HG03196 (cell line): ENCODE results near the gene GTF3A.

ENCODE experiments used
- ATAC-seq: cut with Tn5 transposase; IDR thresholded peaks from one replicate; pipeline ENCODE4 v1.9.1; 2021; ENCODE audit not compliant: unreplicated experiment

The GTF3A gene

DNA sequence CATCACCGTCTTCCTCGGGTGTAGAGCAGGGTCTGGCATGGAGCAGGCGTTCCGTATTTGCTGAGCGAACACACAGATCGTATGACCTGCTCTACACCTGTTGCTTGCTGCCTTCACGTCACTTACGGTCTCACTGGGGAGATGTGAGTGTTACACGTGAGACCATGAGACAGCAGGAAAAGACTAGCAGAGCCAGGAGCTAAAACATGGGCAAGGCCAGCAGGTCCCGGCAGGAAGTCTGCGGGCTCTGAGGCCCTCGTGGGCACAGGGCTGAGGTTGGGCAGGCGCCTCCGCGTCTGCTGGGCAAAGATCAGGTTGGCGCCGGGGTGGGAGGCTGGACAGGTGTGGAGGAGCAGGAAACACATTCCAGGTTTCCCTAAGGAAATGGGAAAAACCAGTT, 19.7 kb upstream of the GTF3A start:
- no peak for ATAC-seq

DNA sequence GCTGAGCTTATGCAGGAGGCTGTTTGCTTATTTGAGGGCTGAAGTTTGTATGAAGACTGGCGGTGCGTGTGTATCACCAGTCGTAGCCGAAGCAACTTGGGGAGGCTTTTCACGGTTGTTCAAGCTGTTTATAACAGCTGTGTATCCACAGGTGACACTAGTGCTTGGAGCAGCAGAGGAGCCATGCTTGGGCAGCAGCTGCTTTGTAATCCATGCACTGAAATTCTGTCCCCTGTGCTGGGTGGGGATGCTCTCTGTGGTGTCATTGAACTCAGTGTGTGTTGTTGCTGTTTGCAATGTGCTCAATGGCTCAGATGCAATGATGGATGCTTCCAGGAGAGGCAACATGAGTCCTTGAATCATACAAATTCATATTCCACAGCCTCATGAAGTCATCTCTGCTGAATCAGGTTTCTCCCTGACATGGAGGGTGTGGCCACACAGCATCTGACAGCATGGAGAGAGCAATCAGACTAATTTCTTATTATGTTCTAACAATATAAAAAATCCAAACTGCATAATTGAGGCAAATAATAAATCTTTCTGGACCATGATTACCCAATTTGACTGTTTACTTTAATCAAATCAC, 18.8 kb upstream of the GTF3A start:
- no peak for ATAC-seq

- no peak for ATAC-seq
These were observed 18.1 kb upstream of the GTF3A start for GRCh38 chr13:27406178-27406939.

- no peak for ATAC-seq
These were observed 16.3 kb upstream of the GTF3A start for GRCh38 chr13:27408074-27408473.

GRCh38 chr13:27409013-27409412, 15.4 kb upstream of the GTF3A start:
- ATAC-seq: no peak

GRCh38 chr13:27411341-27411740, 13.1 kb upstream of the GTF3A start:
- ATAC-seq: no peak

DNA sequence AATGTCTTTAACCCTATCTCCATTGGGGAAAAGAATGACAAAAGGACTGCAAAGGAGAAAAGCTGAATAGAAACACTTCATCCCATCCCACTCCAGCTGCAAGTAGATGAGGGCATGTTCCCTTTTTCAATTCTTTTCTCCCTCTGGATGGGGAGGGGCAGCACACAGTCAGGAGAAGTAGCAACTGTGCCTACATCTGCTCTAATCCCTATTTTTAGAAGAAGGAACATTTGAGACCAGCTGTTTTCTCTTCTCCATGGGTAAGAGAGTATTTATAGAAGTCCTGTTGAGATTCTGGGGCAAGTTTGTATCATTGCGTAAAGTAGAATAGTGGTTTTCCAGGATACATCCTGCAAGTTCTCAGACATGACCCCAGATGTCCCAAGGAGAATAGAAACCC, 9.3 kb upstream of the GTF3A start:
- ATAC-seq: no peak

DNA sequence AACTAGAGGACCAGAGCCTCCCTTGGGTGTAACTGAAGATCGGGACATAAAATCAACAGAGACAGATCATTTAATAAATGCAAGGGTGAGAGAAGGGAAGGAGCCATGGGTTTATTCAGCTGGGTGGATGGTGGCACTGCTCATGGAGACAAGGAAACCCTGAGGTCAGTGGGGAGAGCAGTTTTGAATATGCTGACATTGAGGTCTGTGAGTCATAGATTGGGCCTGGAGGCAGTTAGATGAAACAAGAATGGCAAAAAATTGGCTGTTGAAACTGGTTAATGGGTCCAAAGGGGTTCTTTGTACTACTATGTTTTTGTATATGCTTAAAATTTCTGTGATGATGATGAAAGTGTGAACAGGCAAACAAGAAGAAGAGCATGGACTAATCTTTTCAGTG, 5.1 kb upstream of the GTF3A start:
- ATAC-seq: no peak

DNA sequence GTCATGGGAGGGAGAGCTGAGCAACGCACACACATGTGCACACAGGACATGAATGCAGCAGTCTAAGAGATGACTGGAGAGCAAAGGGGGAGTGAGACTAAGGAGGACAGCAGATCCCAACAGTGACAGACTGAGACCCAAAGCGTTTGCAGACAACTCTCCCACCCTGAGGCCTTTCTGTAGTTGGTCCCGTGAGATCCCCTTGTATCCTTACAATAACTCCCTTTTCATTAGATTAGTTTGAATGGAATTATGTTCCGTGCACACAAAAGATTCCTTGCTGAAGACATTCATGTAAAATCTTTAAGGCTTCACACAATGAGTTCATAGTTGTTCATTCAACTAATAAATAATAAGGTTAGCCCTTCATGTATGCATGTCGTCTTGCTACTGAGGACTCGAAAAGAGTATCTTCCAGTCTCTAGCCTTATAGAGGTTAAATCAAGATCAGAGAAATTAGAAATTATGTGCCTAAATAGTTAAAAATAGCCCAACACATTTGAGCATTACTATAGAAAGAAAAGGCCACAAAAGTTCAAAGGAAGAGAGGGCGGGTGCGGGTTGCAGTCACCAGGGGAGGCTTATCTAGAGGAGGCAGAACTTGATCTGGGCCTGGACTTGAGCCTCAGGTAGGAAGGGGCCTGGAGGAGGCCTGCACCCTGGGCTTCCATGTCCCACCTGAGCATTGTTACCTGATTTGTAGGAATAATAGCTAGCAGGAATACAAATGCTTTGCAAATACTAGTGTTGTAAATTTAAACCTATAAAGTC, 3.1 kb upstream of the GTF3A start:
- no peak for ATAC-seq

GRCh38 chr13:27423333-27423732, 1.1 kb upstream of the GTF3A start:
- no peak for ATAC-seq

- ATAC-seq: no peak
These were observed 919 bp downstream of the GTF3A start for GRCh38 chr13:27425158-27425917.

- ATAC-seq: peak; percentile 71
These were observed 1.7 kb downstream of the GTF3A start for GRCh38 chr13:27425918-27426630.

DNA sequence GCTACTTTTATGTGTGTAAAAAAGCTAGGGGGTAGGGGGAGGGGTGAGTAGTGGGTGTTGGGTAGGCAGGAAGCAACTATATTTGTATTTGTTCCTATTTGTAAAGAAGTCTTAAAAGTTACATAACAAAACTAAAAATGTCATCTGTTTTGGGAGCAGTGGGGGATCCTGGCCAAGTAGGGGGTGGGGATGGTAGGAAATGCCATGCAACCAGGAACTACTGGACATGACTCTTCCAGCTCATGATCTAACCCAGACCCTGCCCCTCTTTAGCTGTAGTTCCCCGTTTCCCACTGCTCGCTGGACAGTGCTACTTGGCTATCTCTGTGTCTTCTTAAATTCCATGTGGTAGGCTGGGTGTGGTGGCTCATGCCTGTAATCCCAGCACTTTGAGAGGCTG, 3.2 kb downstream of the GTF3A start:
- no peak for ATAC-seq

GRCh38 chr13:27428160-27428559, 3.7 kb downstream of the GTF3A start:
- ATAC-seq: no peak

- no peak for ATAC-seq
These were observed 7.8 kb downstream of the GTF3A start for GRCh38 chr13:27432180-27432579.

DNA sequence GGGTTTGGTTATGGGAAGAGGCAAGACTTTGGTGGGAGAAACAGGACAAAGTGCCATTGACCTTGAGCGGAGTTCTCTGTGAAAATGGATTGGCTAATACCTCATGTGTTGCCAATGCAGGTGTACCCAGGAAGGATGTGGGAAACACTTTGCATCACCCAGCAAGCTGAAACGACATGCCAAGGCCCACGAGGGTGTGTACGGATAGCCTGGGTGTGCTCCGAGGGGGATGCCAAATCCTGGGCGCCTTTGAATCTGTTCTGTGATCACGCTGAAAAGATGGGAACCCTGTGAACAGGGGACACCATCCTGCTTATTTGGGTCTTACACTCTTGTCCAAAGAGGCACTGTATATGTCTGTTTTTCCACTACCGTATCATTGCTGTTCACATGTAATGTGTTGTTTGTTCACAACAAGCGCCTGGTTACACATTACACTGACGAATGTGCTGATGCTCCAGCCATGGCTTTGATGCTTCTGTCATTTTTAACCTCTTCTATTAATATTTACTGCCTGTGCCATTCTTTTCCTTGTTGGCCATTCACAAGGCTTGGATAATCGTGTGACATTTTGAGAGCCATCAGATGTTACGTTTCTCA, 8.3 kb downstream of the GTF3A start:
- no peak for ATAC-seq

GRCh38 chr13:27437126-27437525, 12.7 kb downstream of the GTF3A start:
- ATAC-seq: no peak

DNA sequence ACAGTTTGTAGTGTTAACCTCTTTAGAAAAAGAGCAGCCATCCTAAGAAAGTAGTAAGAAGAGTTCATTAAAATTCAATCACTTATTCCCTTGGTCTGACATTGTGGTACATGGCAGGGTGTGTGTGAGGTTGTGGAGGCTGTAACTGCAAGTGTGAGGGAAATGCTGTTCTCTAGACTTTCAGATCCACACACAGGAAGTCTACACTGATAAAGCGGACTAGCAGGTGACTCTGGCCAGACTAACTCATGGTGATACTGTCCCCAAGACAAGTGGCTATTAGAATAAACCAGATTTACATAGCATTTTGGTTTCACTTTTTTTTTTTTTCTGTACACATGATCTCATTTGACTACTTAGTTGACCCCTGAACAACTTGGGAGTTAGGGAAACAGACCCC, 16.0 kb downstream of the GTF3A start:
- no peak for ATAC-seq

- no peak for ATAC-seq
These were observed 17.7 kb downstream of the GTF3A start for GRCh38 chr13:27442071-27442647.

DNA sequence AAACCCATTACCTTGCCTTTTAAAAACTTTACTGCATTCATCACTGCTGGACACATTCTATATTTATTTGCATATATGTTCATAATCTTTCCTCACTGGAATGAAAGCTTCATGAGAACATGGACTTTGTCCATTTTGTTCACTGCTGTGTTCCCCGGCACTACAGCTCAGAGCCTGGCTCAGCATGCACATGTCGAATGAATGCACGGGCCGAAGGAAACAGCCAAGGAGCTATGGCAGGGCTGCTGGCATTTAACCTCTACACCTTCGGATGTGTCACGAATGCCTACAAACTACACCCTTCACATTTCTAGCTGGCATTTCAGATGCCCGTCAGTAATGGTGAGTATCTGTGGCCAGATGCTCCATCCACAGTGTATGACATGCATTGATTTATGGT, 18.4 kb downstream of the GTF3A start:
- ATAC-seq: no peak
